Osteocyte (in vitro differentiated cells): Measurements from ENCODE around the gene NPB. TPM values are rescaled to one million over a fixed set of nuclear protein-coding genes. Genes with fewer than 3 reads are reported as not detected.

Experiments used
- DNase-seq: peaks from one replicate; pipeline ENCODE4 v3.0.0; 2021; ENCODE audit warnings: mixed read lengths; ENCODE audit not compliant: unreplicated experiment; ENCODE audit errors: extremely low spot score
- H3K27ac Mint-ChIP-seq: one replicate; pipeline ENCODE4 v1.8.0; 2021; ENCODE audit warnings: mild to moderate bottlenecking, mixed read lengths; ENCODE audit not compliant: unreplicated experiment
- H3K27me3 Mint-ChIP-seq: one replicate; pipeline ENCODE4 v1.8.0; 2021; ENCODE audit warnings: mixed read lengths; ENCODE audit not compliant: unreplicated experiment
- H3K36me3 Mint-ChIP-seq: one replicate; pipeline ENCODE4 v1.8.0; 2021; ENCODE audit warnings: mixed read lengths; ENCODE audit not compliant: unreplicated experiment
- H3K4me1 Mint-ChIP-seq: one replicate; pipeline ENCODE4 v1.8.0; 2021; ENCODE audit warnings: mixed read lengths; ENCODE audit not compliant: unreplicated experiment
- H3K4me3 Mint-ChIP-seq: one replicate; pipeline ENCODE4 v1.8.0; 2021; ENCODE audit warnings: mild to moderate bottlenecking, moderate library complexity, mixed read lengths; ENCODE audit not compliant: unreplicated experiment
- H3K9me3 Mint-ChIP-seq: one replicate; pipeline ENCODE4 v1.8.0; 2021; ENCODE audit warnings: mixed read lengths; ENCODE audit not compliant: unreplicated experiment
- CTCF ChIP-seq: fragments of 200-600 bp; sonication (generic); IDR thresholded peaks from 2 replicates; pipeline ENCODE4 v1.5.0; 2021; ENCODE audit warnings: antibody characterized with exemption, mild to moderate bottlenecking, moderate library complexity
- total RNA-seq: library from RNA; stranded (reverse); gene quantifications from 2 replicates; pipeline ENCODE4 v1.2.1, GENCODE V29; 2021

The NPB gene
- total RNA-seq, 1 donor from 2014 or later, result 0.56 TPM

- Mint-ChIP-seq H3K27ac (no peak overlapping the region), H3K4me3 (no peak overlapping the region), H3K4me1 (peaks cover 11% of the 10 kb centered on the region), H3K27me3 (peaks cover 2% of the 10 kb centered on the region), H3K36me3 (no peaks in the 10 kb centered on the region), H3K9me3 (no peaks in the 10 kb centered on the region)
- no peak for DNase-seq
- TF ChIP-seq CTCF, result no peak
Measured at GRCh38 chr17:81940538-81941483, 38.8 kb downstream of the NPB start.

GRCh38 chr17:81941484-81942166 lies 39.6 kb downstream of the NPB start:
- H3K4me1 Mint-ChIP-seq, result peaks cover 5% of the 10 kb centered on the region
- DNase-seq, result no peak
- H3K27me3 Mint-ChIP-seq, result peaks cover 2% of the 10 kb centered on the region
- H3K9me3 Mint-ChIP-seq, result no peaks in the 10 kb centered on the region
- no peak for TF ChIP-seq CTCF
- H3K36me3 Mint-ChIP-seq, result no peaks in the 10 kb centered on the region
- H3K27ac Mint-ChIP-seq, result no peak overlapping the region
- no peak overlapping the region for H3K4me3 Mint-ChIP-seq

- H3K4me1 Mint-ChIP-seq, result peaks cover 5% of the 10 kb centered on the region
- DNase-seq, result no peak
- no peaks in the 10 kb centered on the region for H3K9me3 Mint-ChIP-seq
- H3K4me3 Mint-ChIP-seq, result no peak overlapping the region
- no peaks in the 10 kb centered on the region for H3K36me3 Mint-ChIP-seq
- TF ChIP-seq CTCF, result no peak
- H3K27me3 Mint-ChIP-seq, result peaks cover 4% of the 10 kb centered on the region
- no peak overlapping the region for H3K27ac Mint-ChIP-seq
Measured at GRCh38 chr17:81942167-81942553, 40.1 kb downstream of the NPB start.

GRCh38 chr17:81944858-81945257 lies 42.8 kb downstream of the NPB start:
- no peak for TF ChIP-seq CTCF
- Mint-ChIP-seq H3K4me1 (no peaks in the 10 kb centered on the region), H3K9me3 (no peaks in the 10 kb centered on the region), H3K36me3 (no peaks in the 10 kb centered on the region), H3K27ac (no peak overlapping the region), H3K4me3 (no peak overlapping the region), H3K27me3 (peaks cover 4% of the 10 kb centered on the region)
- no peak for DNase-seq

GRCh38 chr17:81947189-81947588 lies 45.2 kb downstream of the NPB start, which contains the start of gene MYADML2:
TSS of gene MYADML2 (minus strand) at chr17:81947233. CDS start at chr17:81941741, 5,492 bp downstream.
- no peak for DNase-seq
- TF ChIP-seq CTCF, result no peak
- Mint-ChIP-seq H3K4me1 (no peaks in the 10 kb centered on the region), H3K4me3 (no peak within 1 kb of the TSS), H3K27ac (no peak within 1 kb of the TSS), H3K27me3 (peaks cover 8% of the 10 kb centered on the region), H3K36me3 (no peaks in the 10 kb centered on the region), H3K9me3 (no peaks in the 10 kb centered on the region)
